NCI-H460 (cell line): Measurements from ENCODE around the gene KLK15. TPM values are rescaled to one million over a fixed set of nuclear protein-coding genes. Genes with fewer than 3 reads are reported as not detected.

ENCODE experiments used
- DNase-seq: peaks from one replicate; pipeline ENCODE4 v3.0.0-alpha.2; 2016; ENCODE audit warnings: low read depth; ENCODE audit errors: extremely low read depth
- polyA plus RNA-seq: library from polyadenylated mRNA; depleted of rRNA; stranded (reverse); fragments of >200 nt; gene quantifications from 2 replicates; pipeline ENCODE4 v1.2.3, GENCODE V29; 2014; cell fraction: nucleus; rRNA removed
- total RNA-seq: library from RNA; depleted of rRNA; stranded (reverse); fragments of >200 nt; shearing (Covaris generic); gene quantifications from 2 replicates; pipeline ENCODE4 v1.2.3, GENCODE V29; 2014; rRNA removed

The KLK15 gene, protein sequence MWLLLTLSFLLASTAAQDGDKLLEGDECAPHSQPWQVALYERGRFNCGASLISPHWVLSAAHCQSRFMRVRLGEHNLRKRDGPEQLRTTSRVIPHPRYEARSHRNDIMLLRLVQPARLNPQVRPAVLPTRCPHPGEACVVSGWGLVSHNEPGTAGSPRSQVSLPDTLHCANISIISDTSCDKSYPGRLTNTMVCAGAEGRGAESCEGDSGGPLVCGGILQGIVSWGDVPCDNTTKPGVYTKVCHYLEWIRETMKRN
- not detected in 2 replicates for total RNA-seq
- not detected in 2 replicates for polyA plus RNA-seq

DNA sequence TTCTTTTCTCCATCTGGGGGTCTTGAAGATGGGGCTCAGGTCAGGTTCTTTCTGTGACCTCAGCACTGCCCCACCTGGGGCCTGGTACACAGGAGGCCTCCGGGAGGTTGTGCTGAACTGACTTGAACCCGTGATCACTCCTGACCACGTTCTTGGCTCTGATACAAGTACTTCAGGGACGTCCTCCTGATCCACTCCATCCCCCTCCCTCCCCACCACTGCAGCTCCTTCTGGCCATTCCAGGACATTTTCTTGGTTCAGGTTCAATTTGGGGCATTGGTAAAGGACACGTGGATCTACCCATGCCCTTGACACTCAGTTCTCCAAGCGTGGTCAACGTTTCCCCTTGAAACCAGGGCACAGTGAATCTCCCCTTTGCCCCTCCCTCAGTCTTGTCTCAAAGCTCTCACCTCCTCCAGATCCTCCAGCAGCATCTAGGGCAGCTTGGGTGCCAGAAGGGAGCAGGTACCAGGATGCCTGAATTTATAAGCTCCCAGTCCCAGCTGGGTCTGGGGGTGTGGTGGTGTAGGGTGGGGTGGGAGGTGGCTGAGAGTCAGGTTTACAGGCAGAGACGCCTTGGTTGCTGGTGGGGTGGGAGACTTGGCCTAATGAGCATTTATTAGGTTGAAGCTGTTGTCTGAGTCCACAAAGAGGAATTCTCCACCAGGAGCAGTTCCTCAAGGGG lies at the start of gene KLK15:
TSS of gene KLK15 (minus strand) at position 458 of the 685 bp plus-strand sequence. CDS start 2,082 bp downstream, outside the sequence.
- no peak for DNase-seq

DNA sequence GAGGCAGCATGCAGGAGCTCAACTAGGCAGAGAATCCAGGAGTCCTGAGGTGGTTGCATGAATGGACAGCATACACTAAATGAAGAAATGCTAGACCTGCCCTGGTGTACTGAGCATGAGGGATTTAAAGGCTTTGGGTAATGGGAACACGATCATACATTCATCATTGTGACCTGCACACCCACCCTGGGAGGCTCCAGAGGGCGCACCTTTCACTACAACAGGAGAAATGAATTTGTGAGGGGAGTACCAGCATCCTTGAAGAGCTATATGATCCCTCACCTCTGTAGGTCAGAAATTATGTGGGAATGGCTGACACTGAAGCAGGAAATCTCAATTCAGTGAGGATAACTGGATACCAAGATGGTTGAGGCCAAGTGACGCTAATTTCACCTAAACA lies 48.8 kb upstream of the KLK15 start:
- no peak for DNase-seq

DNA sequence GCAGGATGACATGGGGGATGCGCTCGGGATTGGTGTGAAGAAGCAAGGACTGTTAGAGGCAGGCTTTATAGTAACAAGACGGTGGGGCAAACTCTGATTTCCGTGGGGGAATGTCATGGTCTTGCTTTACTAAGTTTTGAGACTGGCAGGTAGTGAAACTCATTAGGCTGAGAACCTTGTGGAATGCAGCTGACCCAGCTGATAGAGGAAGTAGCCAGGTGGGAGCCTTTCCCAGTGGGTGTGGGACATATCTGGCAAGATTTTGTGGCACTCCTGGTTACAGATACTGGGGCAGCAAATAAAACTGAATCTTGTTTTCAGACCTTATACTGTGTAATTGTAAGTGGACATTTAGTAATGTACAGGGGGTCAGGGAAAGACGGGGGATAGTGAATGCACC lies 46.9 kb upstream of the KLK15 start:
- no peak for DNase-seq

DNA sequence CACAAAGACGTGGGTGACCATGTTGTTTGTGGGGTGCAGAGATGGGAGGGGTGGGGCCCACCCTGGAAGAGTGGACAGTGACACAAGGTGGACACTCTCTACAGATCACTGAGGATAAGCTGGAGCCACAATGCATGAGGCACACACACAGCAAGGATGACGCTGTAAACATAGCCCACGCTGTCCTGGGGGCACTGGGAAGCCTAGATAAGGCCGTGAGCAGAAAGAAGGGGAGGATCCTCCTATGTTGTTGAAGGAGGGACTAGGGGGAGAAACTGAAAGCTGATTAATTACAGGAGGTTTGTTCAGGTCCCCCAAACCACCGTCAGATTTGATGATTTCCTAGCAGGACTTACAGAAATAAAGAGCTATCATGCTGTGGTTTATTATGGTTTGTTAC lies 45.5 kb upstream of the KLK15 start:
- DNase-seq, result no peak

DNA sequence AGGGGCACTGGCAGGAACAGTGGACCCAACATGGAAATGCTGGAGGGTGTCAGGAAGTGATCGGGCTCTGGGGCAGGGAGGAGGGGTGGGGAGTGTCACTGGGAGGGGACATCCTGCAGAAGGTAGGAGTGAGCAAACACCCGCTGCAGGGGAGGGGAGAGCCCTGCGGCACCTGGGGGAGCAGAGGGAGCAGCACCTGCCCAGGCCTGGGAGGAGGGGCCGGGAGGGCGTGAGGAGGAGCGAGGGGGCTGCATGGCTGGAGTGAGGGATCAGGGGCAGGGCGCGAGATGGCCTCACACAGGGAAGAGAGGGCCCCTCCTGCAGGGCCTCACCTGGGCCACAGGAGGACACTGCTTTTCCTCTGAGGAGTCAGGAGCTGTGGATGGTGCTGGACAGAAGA lies 44.0 kb upstream of the KLK15 start:
- no peak for DNase-seq

DNA sequence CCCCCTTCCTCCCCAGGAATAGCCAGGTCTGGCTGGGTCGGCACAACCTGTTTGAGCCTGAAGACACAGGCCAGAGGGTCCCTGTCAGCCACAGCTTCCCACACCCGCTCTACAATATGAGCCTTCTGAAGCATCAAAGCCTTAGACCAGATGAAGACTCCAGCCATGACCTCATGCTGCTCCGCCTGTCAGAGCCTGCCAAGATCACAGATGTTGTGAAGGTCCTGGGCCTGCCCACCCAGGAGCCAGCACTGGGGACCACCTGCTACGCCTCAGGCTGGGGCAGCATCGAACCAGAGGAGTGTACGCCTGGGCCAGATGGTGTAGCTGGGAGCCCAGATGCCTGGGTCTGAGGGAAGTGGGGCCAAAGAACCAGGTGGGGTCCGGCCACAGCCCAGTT lies 43.1 kb upstream of the KLK15 start:
- DNase-seq, result no peak

DNA sequence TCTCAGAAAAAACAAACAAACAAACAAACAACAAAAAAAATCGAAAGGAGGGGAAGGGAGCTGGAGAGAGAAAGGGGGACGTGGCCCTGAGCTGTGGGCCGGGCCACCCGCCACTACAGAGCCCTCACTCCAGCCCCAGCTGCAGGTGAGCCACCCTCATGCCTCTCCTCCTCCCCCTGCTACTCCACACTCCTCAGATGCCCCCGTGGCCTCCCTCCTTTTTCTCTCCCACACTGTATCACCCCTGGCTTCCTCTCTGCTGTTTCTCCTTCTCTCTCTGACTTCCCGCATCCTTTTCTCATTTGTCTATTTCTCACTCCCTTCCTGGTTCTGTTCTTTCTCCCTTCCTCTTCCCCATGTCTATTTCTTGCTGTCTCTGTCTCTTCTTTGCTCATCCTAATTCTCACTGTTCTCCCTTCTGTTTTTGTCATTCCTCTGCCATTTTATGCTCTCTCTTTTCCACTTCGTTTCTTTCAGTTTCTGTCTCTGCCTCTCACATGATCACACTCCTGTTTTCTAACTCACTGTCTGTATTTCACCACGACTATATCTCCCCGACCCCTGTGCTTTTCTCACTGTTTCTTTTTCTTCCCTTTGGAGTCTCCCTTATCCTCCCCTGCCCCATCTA lies 42.5 kb upstream of the KLK15 start:
- no peak for DNase-seq

DNA sequence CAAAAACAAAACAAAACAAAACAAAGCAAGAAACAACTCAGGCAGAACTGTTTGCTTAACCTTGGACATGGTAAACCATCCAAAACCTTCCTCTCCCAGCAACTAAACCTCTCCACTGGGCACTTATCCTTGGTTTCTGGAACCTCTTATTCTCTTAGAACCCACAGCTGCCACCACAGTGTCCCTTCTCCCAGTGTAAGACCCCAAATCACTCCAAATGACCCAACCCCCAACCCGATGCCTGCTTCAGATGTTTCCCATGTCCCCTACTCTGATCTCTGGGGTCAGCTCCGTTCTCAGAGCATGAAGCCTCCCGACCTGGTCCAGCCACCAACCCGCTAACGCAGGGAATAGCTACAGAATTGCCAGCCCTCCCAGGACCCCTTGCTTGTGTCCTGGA lies 40.8 kb upstream of the KLK15 start:
- DNase-seq, result no peak

DNA sequence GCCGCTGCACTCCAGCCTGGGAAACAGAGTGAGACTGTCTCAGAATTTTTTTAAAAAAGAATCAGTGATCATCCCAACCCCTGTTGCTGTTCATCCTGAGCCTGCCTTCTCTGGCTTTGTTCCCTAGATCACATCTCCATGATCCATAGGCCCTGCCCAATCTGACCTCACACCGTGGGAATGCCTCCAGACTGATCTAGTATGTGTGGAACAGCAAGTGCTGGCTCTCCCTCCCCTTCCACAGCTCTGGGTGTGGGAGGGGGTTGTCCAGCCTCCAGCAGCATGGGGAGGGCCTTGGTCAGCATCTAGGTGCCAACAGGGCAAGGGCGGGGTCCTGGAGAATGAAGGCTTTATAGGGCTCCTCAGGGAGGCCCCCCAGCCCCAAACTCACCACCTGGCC lies 39.7 kb upstream of the KLK15 start, which contains the start of gene KLK2:
TSS of gene KLK2 (plus strand) at position 384 of the 400 bp plus-strand sequence. CDS start 35 bp downstream, outside the sequence.
- no peak for DNase-seq

DNA sequence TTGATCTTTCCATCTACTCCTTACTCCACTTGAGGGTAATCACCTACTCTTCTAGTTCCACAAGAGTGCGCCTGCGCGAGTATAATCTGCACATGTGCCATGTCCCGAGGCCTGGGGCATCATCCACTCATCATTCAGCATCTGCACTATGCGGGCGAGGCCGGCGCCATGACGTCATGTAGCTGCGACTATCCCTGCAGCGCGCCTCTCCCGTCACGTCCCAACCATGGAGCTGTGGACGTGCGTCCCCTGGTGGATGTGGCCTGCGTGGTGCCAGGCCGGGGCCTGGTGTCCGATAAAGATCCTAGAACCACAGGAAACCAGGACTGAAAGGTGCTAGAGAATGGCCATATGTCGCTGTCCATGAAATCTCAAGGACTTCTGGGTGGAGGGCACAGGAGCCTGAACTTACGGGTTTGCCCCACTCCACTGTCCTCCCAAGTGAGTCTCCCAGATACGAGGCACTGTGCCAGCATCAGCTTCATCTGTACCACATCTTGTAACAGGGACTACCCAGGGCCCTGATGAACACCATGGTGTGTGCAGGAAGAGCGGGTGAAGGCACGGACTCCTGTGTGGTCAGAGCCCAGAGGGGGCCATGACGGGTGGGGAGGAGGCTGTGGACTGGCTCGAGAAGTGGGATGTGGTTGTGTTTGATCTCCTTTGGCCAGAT lies 37.2 kb upstream of the KLK15 start:
- no peak for DNase-seq

DNA sequence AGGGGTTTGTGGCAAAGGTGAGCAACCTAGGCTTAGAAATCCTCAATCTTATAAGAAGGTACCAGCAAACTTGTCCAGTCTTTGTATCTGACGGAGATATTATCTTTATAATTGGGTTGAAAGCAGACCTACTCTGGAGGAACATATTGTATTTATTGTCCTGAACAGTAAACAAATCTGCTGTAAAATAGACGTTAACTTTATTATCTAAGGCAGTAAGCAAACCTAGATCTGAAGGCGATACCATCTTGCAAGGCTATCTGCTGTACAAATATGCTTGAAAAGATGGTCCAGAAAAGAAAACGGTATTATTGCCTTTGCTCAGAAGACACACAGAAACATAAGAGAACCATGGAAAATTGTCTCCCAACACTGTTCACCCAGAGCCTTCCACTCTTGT lies 36.1 kb upstream of the KLK15 start:
- DNase-seq, result no peak

DNA sequence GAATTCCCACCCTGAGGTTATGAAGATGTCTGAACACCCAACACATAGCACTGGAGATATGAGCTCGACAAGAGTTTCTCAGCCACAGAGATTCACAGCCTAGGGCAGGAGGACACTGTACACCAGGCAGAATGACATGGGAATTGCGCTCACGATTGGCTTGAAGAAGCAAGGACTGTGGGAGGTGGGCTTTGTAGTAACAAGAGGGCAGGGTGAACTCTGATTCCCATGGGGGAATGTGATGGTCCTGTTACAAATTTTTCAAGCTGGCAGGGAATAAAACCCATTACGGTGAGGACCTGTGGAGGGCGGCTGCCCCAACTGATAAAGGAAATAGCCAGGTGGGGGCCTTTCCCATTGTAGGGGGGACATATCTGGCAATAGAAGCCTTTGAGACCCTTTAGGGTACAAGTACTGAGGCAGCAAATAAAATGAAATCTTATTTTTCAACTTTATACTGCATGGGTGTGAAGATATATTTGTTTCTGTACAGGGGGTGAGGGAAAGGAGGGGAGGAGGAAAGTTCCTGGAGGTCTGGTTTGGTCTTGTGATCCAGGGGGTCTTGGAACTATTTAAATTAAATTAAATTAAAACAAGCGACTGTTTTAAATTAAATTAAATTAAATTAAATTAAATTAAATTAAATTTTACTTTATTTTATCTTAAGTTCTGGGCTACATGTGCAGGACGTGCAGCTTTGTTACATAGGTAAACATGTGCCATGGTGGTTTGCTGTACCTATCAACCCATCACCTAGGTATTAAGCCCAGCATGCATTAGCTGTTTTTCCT lies 28.3 kb upstream of the KLK15 start:
- no peak for DNase-seq

DNA sequence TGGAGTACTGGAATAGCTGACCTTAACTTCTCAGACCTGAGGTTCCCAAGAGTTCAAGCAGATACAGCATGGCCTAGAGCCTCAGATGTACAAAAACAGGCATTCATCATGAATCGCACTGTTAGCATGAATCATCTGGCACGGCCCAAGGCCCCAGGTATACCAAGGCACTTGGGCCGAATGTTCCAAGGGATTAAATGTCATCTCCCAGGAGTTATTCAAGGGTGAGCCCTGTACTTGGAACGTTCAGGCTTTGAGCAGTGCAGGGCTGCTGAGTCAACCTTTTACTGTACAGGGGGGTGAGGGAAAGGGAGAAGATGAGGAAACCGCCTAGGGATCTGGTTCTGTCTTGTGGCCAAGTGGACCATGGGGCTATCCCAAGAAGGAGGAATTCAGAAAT lies 27.6 kb upstream of the KLK15 start:
- no peak for DNase-seq

DNA sequence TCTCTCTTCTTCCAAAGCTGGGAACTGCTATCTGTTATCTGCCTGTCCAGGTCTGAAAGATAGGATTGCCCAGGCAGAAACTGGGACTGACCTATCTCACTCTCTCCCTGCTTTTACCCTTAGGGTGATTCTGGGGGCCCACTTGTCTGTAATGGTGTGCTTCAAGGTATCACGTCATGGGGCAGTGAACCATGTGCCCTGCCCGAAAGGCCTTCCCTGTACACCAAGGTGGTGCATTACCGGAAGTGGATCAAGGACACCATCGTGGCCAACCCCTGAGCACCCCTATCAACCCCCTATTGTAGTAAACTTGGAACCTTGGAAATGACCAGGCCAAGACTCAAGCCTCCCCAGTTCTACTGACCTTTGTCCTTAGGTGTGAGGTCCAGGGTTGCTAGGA lies 26.5 kb upstream of the KLK15 start:
- DNase-seq, result no peak

DNA sequence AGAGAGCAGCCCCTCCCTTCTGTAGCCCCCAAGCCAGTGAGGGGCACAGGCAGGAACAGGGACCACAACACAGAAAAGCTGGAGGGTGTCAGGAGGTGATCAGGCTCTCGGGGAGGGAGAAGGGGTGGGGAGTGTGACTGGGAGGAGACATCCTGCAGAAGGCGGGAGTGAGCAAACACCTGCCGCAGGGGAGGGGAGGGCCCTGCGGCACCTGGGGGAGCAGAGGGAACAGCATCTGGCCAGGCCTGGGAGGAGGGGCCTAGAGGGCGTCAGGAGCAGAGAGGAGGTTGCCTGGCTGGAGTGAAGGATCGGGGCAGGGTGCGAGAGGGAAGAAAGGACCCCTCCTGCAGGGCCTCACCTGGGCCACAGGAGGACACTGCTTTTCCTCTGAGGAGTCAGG lies 25.5 kb upstream of the KLK15 start:
- no peak for DNase-seq

DNA sequence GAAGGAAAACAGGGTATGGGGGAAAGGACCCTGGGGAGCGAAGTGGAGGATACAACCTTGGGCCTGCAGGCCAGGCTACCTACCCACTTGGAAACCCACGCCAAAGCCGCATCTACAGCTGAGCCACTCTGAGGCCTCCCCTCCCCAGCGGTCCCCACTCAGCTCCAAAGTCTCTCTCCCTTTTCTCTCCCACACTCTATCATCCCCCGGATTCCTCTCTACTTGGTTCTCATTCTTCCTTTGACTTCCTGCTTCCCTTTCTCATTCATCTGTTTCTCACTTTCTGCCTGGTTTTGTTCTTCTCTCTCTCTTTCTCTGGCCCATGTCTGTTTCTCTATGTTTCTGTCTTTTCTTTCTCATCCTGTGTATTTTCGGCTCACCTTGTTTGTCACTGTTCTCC lies 24.0 kb upstream of the KLK15 start:
- no peak for DNase-seq

DNA sequence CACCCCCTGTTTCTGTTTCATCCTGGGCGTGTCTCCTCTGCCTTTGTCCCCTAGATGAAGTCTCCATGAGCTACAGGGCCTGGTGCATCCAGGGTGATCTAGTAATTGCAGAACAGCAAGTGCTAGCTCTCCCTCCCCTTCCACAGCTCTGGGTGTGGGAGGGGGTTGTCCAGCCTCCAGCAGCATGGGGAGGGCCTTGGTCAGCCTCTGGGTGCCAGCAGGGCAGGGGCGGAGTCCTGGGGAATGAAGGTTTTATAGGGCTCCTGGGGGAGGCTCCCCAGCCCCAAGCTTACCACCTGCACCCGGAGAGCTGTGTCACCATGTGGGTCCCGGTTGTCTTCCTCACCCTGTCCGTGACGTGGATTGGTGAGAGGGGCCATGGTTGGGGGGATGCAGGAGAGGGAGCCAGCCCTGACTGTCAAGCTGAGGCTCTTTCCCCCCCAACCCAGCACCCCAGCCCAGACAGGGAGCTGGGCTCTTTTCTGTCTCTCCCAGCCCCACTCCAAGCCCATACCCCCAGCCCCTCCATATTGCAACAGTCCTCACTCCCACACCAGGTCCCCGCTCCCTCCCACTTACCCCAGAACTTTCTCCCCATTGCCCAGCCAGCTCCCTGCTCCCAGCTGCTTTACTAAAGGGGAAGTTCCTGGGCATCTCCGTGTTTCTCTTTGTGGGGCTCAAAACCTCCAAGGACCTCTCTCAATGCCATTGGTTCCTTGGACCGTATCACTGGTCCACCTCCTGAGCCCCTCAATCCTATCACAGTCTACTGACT lies 21.4 kb upstream of the KLK15 start, which contains the start of gene KLK3:
TSS of gene KLK3 (plus strand) at position 280 of the 775 bp plus-strand sequence. CDS start at position 321, 41 bp downstream.
- DNase-seq, result no peak

DNA sequence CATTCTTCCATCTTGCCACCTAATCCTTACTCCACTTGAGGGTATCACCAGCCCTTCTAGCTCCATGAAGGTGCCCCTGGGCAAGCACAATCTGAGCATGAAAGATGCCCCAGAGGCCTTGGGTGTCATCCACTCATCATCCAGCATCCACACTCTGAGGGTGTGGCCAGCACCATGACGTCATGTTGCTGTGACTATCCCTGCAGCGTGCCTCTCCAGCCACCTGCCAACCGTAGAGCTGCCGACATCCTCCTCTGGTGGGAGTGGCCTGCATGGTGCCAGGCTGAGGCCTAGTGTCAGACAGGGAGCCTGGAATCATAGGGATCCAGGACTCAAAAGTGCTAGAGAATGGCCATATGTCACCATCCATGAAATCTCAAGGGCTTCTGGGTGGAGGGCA lies 18.2 kb upstream of the KLK15 start:
- DNase-seq, result no peak

DNA sequence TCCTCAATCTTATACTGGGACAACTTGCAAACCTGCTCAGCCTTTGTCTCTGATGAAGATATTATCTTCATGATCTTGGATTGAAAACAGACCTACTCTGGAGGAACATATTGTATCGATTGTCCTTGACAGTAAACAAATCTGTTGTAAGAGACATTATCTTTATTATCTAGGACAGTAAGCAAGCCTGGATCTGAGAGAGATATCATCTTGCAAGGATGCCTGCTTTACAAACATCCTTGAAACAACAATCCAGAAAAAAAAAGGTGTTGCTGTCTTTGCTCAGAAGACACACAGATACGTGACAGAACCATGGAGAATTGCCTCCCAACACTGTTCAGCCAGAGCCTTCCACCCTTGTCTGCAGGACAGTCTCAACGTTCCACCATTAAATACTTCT lies 17.4 kb upstream of the KLK15 start:
- no peak for DNase-seq
